ENCODE data around the gene GOLGA2. TPM values are rescaled to one million over a fixed set of nuclear protein-coding genes. Genes with fewer than 3 reads are reported as not detected.
A peak's percentile ranks its signal among the peaks of the same experiment; 100 is the strongest.

GOLGA2 gene
- total RNA-seq, 1 donor from 2014 or later = 64.1 TPM

DNA sequence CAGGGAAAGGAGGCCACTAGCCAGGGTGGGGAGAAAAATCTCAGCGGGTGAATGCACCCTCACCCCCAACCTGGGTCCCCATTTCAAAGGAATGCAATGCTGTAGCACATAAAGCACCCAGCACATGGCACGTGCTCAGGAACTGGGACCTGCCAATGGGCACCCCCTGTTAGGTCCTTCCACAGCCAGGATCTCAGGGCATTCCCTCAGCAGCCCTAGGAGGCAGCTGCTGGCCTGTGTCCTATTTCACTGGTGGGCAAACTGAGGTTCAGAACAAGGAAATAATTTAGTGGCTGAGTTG, 63.9 kb downstream of the GOLGA2 start:
- no peaks in the 10 kb centered on the region for H3K9me3 Mint-ChIP-seq
- no peak for DNase-seq (ENCODE audit: low read depth, low spot score)
- H3K27me3 Mint-ChIP-seq (ENCODE audit: low read depth) = no peaks in the 10 kb centered on the region
- peaks cover 17% of the 10 kb centered on the region for H3K4me1 Mint-ChIP-seq
- no peak overlapping the region for H3K27ac Mint-ChIP-seq (ENCODE audit: unreplicated experiment)
- H3K36me3 Mint-ChIP-seq (ENCODE audit: low read depth) = no peaks in the 10 kb centered on the region
- no peak overlapping the region for H3K4me3 Mint-ChIP-seq
- TF ChIP-seq, protein P1, sequence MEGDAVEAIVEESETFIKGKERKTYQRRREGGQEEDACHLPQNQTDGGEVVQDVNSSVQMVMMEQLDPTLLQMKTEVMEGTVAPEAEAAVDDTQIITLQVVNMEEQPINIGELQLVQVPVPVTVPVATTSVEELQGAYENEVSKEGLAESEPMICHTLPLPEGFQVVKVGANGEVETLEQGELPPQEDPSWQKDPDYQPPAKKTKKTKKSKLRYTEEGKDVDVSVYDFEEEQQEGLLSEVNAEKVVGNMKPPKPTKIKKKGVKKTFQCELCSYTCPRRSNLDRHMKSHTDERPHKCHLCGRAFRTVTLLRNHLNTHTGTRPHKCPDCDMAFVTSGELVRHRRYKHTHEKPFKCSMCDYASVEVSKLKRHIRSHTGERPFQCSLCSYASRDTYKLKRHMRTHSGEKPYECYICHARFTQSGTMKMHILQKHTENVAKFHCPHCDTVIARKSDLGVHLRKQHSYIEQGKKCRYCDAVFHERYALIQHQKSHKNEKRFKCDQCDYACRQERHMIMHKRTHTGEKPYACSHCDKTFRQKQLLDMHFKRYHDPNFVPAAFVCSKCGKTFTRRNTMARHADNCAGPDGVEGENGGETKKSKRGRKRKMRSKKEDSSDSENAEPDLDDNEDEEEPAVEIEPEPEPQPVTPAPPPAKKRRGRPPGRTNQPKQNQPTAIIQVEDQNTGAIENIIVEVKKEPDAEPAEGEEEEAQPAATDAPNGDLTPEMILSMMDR (conservative IDR thresholded peaks at IDR 0.05) = no peak

DNA sequence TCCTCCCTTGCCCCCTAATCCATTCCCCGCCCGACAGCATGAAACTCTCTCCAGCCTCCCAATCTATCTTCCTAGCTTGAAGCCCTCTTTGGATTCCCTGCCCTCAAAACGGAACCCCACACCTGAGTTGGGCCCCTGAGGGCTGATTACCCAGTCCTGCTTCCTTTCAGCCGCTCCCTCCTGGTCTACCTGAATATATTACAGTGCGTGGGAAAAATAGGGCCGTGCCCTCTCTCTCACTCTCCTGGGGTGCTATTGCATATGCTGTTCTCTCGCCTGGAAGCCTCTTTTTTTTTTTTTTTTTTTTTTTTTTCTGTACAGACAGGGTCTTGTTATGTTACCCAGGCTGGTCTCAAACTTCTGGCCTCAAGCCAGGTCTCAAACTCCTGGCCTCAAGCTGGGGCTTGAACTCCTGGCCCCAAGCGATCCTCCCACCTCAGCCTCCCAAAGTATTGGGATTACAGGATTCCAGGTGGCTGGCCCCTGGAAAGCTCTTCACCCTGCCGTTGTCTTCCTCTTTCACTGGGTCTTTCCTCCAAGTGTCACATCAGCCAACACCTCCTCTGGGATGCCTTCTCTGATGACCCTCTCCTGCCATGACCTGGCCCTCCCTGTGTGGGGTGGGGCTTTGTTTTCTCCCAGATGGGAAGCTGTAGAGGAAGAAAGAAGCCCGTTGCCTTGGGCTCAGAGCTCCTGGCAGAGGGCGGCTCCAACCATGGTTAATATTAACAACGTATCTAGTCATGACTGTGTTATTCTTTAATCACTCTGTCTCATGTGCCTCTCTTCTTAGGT, 64.4 kb downstream of the GOLGA2 start:
- TF ChIP-seq, protein P1 (conservative IDR thresholded peaks at IDR 0.05) = no peak
- peak overlapping the region; percentile 19 for H3K4me3 Mint-ChIP-seq
- no peaks in the 10 kb centered on the region for H3K36me3 Mint-ChIP-seq (ENCODE audit: low read depth)
- H3K27me3 Mint-ChIP-seq (ENCODE audit: low read depth) = no peaks in the 10 kb centered on the region
- H3K9me3 Mint-ChIP-seq = no peaks in the 10 kb centered on the region
- DNase-seq (ENCODE audit: low read depth, low spot score) = no peak
- H3K27ac Mint-ChIP-seq (ENCODE audit: unreplicated experiment) = no peak overlapping the region
- peaks cover 19% of the 10 kb centered on the region for H3K4me1 Mint-ChIP-seq

DNA sequence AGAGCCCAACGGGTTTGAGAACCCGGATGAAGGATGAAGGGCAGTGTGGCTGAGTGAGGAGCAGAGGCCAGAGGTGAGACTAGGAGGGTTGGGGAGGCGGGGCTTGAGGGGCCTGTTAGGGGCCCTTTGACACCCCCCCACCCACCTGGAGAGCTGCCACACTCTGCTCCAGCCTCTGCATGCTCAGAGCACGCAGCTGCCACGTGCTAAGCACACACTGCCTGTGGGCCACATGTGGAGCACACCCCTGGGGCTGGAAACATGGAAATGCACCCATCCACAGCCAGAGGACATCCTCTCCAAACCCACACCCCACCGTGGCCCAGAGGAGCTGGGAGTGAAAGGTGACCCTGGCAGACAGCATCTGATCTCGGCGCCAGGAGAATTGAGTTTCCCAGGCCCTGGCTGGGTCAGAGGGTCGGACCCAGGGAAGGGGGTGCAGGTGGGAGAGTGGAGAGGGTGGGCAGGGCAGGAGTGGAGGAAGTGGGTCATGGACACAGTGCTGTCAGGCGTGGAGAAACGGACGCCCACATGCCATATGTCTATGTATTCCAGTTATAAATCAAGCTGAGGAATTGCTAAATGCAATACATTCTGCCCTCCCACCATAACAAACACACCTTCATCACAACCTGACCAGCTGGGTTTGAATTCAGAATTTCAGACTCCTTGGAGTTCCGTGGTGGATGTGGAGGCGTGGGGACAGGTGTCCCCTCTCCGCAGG, 66.7 kb downstream of the GOLGA2 start:
- no peak for DNase-seq (ENCODE audit: low read depth, low spot score)
- TF ChIP-seq, protein P1 (conservative IDR thresholded peaks at IDR 0.05) = no peak
- Mint-ChIP-seq H3K36me3 (ENCODE audit: low read depth) (no peaks in the 10 kb centered on the region), H3K27ac (ENCODE audit: unreplicated experiment) (no peak overlapping the region), H3K4me3 (no peak overlapping the region), H3K27me3 (ENCODE audit: low read depth) (no peaks in the 10 kb centered on the region), H3K9me3 (no peaks in the 10 kb centered on the region), H3K4me1 (peaks cover 29% of the 10 kb centered on the region)

DNA sequence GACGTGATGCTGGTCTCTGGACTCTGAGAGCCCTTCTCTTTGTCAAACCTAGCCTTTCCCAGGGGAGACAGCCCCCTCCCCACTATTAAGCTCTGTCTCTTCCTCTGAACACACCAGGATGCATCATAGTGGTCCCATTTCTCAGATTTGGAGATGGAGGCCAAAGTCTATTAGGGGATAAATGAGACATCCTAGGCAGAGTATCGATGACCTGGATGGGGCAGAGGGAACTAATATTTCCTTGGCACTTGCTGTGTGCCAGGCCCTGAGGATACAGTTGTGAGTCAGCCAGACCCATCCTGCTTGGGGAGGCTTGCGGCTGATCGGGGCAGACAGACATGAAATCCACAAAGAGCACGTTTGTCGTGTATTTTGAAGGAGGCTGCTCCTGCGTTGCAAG, 67.4 kb downstream of the GOLGA2 start:
- H3K4me1 Mint-ChIP-seq = peaks cover 30% of the 10 kb centered on the region
- TF ChIP-seq, protein P1 (conservative IDR thresholded peaks at IDR 0.05) = no peak
- H3K36me3 Mint-ChIP-seq (ENCODE audit: low read depth) = no peaks in the 10 kb centered on the region
- H3K27ac Mint-ChIP-seq (ENCODE audit: unreplicated experiment) = no peak overlapping the region
- H3K9me3 Mint-ChIP-seq = no peaks in the 10 kb centered on the region
- no peak overlapping the region for H3K4me3 Mint-ChIP-seq
- H3K27me3 Mint-ChIP-seq (ENCODE audit: low read depth) = no peaks in the 10 kb centered on the region
- DNase-seq (ENCODE audit: low read depth, low spot score) = no peak

DNA sequence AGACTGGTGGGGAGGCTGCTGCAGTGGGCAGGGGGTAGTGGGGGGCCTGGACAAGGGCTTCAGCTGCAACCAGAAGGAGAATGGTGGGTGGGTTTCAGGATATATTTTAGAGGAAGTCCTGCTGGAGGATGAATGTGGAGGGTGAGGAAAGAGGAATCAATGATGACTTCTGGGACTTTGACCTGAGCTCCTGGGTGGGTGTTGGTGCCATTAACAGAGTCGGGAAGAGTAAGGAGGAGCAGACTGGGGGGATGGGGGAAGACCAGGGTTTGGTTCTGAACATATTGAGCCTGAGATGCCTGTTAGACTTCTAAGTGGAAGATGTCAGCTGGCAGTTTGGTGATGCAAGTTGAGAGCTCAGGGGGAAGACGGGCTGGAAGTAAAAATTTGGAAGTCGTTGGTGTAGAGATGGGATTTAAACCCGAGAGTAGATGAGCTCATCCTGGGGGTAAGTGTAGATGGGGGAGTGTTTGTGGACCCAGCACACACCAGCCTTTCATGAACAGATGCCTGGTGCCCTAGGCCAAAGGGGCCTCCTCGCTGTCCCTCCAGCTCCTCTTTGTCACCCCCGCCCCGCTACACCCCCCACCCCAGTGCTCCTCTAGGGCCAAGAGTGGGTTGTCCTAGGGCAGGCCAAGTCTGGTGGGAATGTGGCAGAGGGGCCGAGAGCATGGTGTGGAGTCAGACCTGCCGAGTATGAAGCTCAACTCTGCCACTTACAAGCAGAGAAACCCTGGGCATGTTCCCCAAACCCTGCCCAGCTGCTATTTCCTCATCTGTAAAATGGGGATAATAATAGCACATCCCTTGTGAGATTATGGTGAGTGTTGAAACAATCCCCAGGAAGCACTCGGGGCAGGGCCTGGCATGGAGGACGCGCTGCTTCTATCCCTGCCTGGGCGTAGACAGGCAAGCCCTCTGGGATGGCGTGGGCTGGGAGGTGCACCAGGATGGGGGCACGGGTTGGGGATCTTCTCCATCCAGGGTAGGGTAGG, 68.6 kb downstream of the GOLGA2 start:
- Mint-ChIP-seq H3K36me3 (ENCODE audit: low read depth) (no peaks in the 10 kb centered on the region), H3K4me1 (peaks cover 36% of the 10 kb centered on the region), H3K9me3 (no peaks in the 10 kb centered on the region), H3K27me3 (ENCODE audit: low read depth) (no peaks in the 10 kb centered on the region), H3K27ac (ENCODE audit: unreplicated experiment) (no peak overlapping the region), H3K4me3 (peak overlapping the region; percentile 58)
- no peak for DNase-seq (ENCODE audit: low read depth, low spot score)
- TF ChIP-seq, protein P1 (conservative IDR thresholded peaks at IDR 0.05) = no peak
